H1 (cell line): ENCODE measurements around the gene TMEM39A. TPM values are rescaled to one million over a fixed set of nuclear protein-coding genes. Genes with fewer than 3 reads are reported as not detected.

Experiments used
- CTCF ChIA-PET: fragments of 300-600 bp; sonication (Branson Sonifier 250); formaldehyde crosslinking; loops from one replicate; lab custom pipeline; 2021; ENCODE audit not compliant: partially characterized antibody; lab: Charles Lee
- POLR2A ChIA-PET: fragments of 300-600 bp; sonication (Branson Sonifier 250); formaldehyde crosslinking; loops from one replicate; lab custom pipeline; 2021; ENCODE audit warnings: inconsistent platforms; ENCODE audit not compliant: partially characterized antibody; lab: Charles Lee
- DNase-seq, 2 experiments: peaks; one replicate each; pipeline versions ENCODE4 v3.0.0 to v3.0.0-alpha.2; 2010 to 2022; ENCODE audit warnings: low spot score in 2 of 2, low read depth in 1 of 2, mixed read lengths in 1 of 2
- FAIRE-seq: peaks from 2 replicates; lab custom pipeline; 2011; peaks lifted over from hg19 to GRCh38; lab: Jason Lieb, UNC
- H2AFZ ChIP-seq: 2 replicates; pipeline ENCODE4 v1.8.1; 2012; ENCODE audit warnings: low read length, inconsistent platforms
- H2AK5ac ChIP-seq: 2 replicates; pipeline ENCODE4 v1.6.1; 2013; ENCODE audit warnings: low read depth, low read length
- H2BK120ac ChIP-seq: replicated peaks from 2 replicates; pipeline ENCODE3; 2013; ENCODE audit warnings: low read depth, low read length, inconsistent platforms
- H2BK12ac ChIP-seq: 2 replicates; pipeline ENCODE4 v1.6.1; 2013; ENCODE audit warnings: low read depth, low read length
- H2BK15ac ChIP-seq: 2 replicates; pipeline ENCODE4 v1.6.1; 2013; ENCODE audit warnings: low read length
- H2BK20ac ChIP-seq: 2 replicates; pipeline ENCODE4 v1.6.1; 2013; ENCODE audit warnings: low read length
- H2BK5ac ChIP-seq: 2 replicates; pipeline ENCODE4 v1.6.1; 2013; ENCODE audit warnings: low read depth, low read length
- H3K14ac ChIP-seq: 2 replicates; pipeline ENCODE4 v1.6.1; 2013; ENCODE audit warnings: inconsistent platforms; ENCODE audit not compliant: insufficient read length
- H3K18ac ChIP-seq: 2 replicates; pipeline ENCODE4 v1.6.1; 2013; ENCODE audit warnings: low read length; ENCODE audit errors: extremely low read depth
- H3K23ac ChIP-seq: 2 replicates; pipeline ENCODE4 v1.6.1; 2013; ENCODE audit warnings: inconsistent platforms; ENCODE audit not compliant: insufficient read length
- H3K23me2 ChIP-seq: 2 replicates; pipeline ENCODE4 v1.6.1; 2013; ENCODE audit warnings: low read depth, low read length
- H3K27ac ChIP-seq: 2 replicates; pipeline ENCODE4 v1.6.1; 2011; ENCODE audit warnings: low read depth, low read length, inconsistent platforms
- H3K27me3 ChIP-seq, 4 experiments: replicated peaks in 1 of 4; 1 replicate in 1 of 4; 2 replicates in 3 of 4; pipeline versions ENCODE4 v1.6.1 to v1.8.1; 2011 to 2013; ENCODE audit warnings: low read length in 3 of 4, mild to moderate bottlenecking in 3 of 4, inconsistent platforms in 2 of 4, mixed read lengths in 2 of 4, moderate library complexity in 1 of 4; ENCODE audit not compliant: control insufficient read depth in 3 of 4, insufficient read depth in 3 of 4; ENCODE audit errors: extremely low read depth in 1 of 4
- H3K36me3 ChIP-seq, 4 experiments: 2 replicates each; pipeline versions ENCODE4 v1.6.1 to v1.8.1; 2011 to 2013; ENCODE audit warnings: mild to moderate bottlenecking in 4 of 4, low read length in 3 of 4, moderate library complexity in 2 of 4, control low read depth in 1 of 4, inconsistent platforms in 1 of 4; ENCODE audit not compliant: insufficient read depth in 4 of 4, control insufficient read depth in 2 of 4
- H3K4ac ChIP-seq: replicated peaks from 2 replicates; pipeline ENCODE3; 2013; ENCODE audit warnings: low read length, low read depth, mixed read lengths, inconsistent platforms; ENCODE audit not compliant: insufficient read length
- H3K4me1 ChIP-seq, 4 experiments: replicated peaks in 1 of 4; 1 replicate in 1 of 4; 2 replicates in 3 of 4; pipeline versions ENCODE4 v1.6.1 to v1.8.1; 2011 to 2013; ENCODE audit warnings: low read length in 3 of 4, inconsistent platforms in 2 of 4, mixed read lengths in 1 of 4; ENCODE audit not compliant: insufficient read depth in 4 of 4, control insufficient read depth in 3 of 4
- H3K4me2 ChIP-seq, 2 experiments: 2 replicates each; pipeline versions ENCODE4 v1.6.1 to v1.8.1; 2011 to 2013; ENCODE audit warnings: low read depth in 2 of 2, low read length in 2 of 2, control low read depth in 1 of 2, inconsistent platforms in 1 of 2, mild to moderate bottlenecking in 1 of 2; ENCODE audit not compliant: insufficient read depth in 1 of 2
- H3K4me3 ChIP-seq, 4 experiments: fragments of 200-600, 300-600 bp in 1 of 4; sonication (generic), shearing (Covaris generic), sonication (Bioruptor Twin) in 1 of 4; 2 replicates each; pipeline versions ENCODE4 v1.5.1 to v1.8.1; 2011 to 2016; ENCODE audit warnings: low read length in 4 of 4, low read depth in 3 of 4, control low read depth in 2 of 4, inconsistent platforms in 2 of 4, mild to moderate bottlenecking in 2 of 4, mixed read lengths in 1 of 4, moderate library complexity in 1 of 4; ENCODE audit not compliant: insufficient read depth in 2 of 4; ENCODE audit errors: extremely low read depth in 1 of 4
- H3K56ac ChIP-seq: replicated peaks from 2 replicates; pipeline ENCODE3; 2013; ENCODE audit warnings: low read depth, mild to moderate bottlenecking, mixed read lengths, low read length, inconsistent platforms; ENCODE audit not compliant: insufficient read length
- H3K79me1 ChIP-seq: 2 replicates; pipeline ENCODE4 v1.6.1; 2013; ENCODE audit warnings: low read depth, low read length, control low read depth
- H3K79me2 ChIP-seq, 2 experiments: 2 replicates each; pipeline versions ENCODE4 v1.6.1 to v1.8.1; 2012 to 2013; ENCODE audit warnings: low read length in 2 of 2, mild to moderate bottlenecking in 2 of 2, inconsistent platforms in 1 of 2; ENCODE audit not compliant: insufficient read depth in 2 of 2, control insufficient read depth in 1 of 2
- H3K9ac ChIP-seq, 4 experiments: replicated peaks in 1 of 4; 1 replicate in 1 of 4; 2 replicates in 3 of 4; pipeline versions ENCODE4 v1.6.1 to v1.8.1; 2011 to 2013; ENCODE audit warnings: low read depth in 3 of 4, low read length in 3 of 4, control low read depth in 2 of 4, mild to moderate bottlenecking in 2 of 4, moderate library complexity in 2 of 4, inconsistent platforms in 1 of 4; ENCODE audit errors: extremely low read depth in 1 of 4
- H3K9me3 ChIP-seq, 2 experiments: 2 replicates each; pipeline versions ENCODE4 v1.6.1 to v1.8.1; 2012 to 2013; ENCODE audit warnings: mild to moderate bottlenecking in 2 of 2, moderate library complexity in 2 of 2, control low read depth in 1 of 2, inconsistent platforms in 1 of 2, low read depth in 1 of 2, low read length in 1 of 2, mixed read lengths in 1 of 2; ENCODE audit not compliant: insufficient read depth in 2 of 2
- H4K20me1 ChIP-seq, 2 experiments: replicated peaks in 1 of 2; 2 replicates each; pipeline versions ENCODE3 to v1.8.1; 2011 to 2013; ENCODE audit warnings: inconsistent platforms in 2 of 2, low read length in 2 of 2, mild to moderate bottlenecking in 1 of 2; ENCODE audit not compliant: insufficient read depth in 2 of 2, control insufficient read depth in 1 of 2
- H4K5ac ChIP-seq: 2 replicates; pipeline ENCODE4 v1.6.1; 2013; ENCODE audit warnings: low read length, low read depth, mixed read lengths, inconsistent platforms; ENCODE audit not compliant: insufficient read length
- H4K8ac ChIP-seq: 2 replicates; pipeline ENCODE4 v1.8.0; 2013; ENCODE audit warnings: mild to moderate bottlenecking, moderate library complexity, low read length, inconsistent platforms; ENCODE audit not compliant: insufficient read depth; ENCODE audit errors: extremely low read depth
- H4K91ac ChIP-seq: replicated peaks from 2 replicates; pipeline ENCODE3; 2013; ENCODE audit warnings: low read length, mixed read lengths, inconsistent platforms; ENCODE audit not compliant: insufficient read length
- EZH2 ChIP-seq: fragments of 200-600 bp; sonication (generic); IDR thresholded peaks from 2 replicates; pipeline ENCODE4 v1.7.1; 2012; ENCODE audit warnings: low read depth, mild to moderate bottlenecking, moderate library complexity, low read length, inconsistent platforms; ENCODE audit not compliant: severe bottlenecking
- NANOG ChIP-seq: IDR thresholded peaks from 2 replicates; pipeline ENCODE4 v1.6.1; 2011; ENCODE audit warnings: low read length, low read depth, mild to moderate bottlenecking, inconsistent platforms; ENCODE audit not compliant: insufficient read depth, poor library complexity, severe bottlenecking
- POLR2A ChIP-seq, 2 experiments: IDR thresholded peaks; 1 replicate in 1 of 2; 2 replicates in 1 of 2; pipeline ENCODE4 v1.6.1; 2011; ENCODE audit warnings: low read depth in 2 of 2, low read length in 2 of 2, mild to moderate bottlenecking in 2 of 2; ENCODE audit errors: control extremely low read depth in 1 of 2
- SP2 ChIP-seq: IDR thresholded peaks from 2 replicates; pipeline ENCODE4 v1.6.1; 2012; ENCODE audit warnings: mild to moderate bottlenecking, low read length, inconsistent platforms
- WGBS, 2 experiments: shearing (Covaris generic) in 1 of 2; methylation state at CpG; one replicate each; pipeline versions ENCODE4 v1.1.6 to v1.1.7; 2013 to 2015; ENCODE audit warnings: low lambda C conversion rate in 2 of 2, mixed read lengths in 2 of 2, inconsistent platforms in 1 of 2, low coverage in 1 of 2, missing lambda C conversion rate in 1 of 2; ENCODE audit not compliant: insufficient replicate concordance in 2 of 2, insufficient coverage in 1 of 2, insufficient read length in 1 of 2; ENCODE audit errors: extremely low coverage in 1 of 2, missing lambda C conversion rate in 1 of 2; 5-methylcytosine and 5-hydroxymethylcytosine counted together
- polyA plus RNA-seq, 7 experiments: library from polyadenylated mRNA; depleted of rRNA in 3 of 7; stranded (reverse) in 5 of 7; unstranded in 2 of 7; fragments of >200 nt in 5 of 7; fragments of 200-250 nt in 2 of 7; gene quantifications; 1 replicate in 5 of 7; 2 replicates in 1 of 7; 4 replicates in 1 of 7; pipeline versions ENCODE4 v1.2.1 to v1.2.3, GENCODE V29; 2011 to 2013; ENCODE audit warnings: missing spikeins in 2 of 7, mixed read lengths in 2 of 7
- total RNA-seq: library from RNA; stranded (reverse); fragmentation: NEBNext Ultra II Directional; extraction: Animal tissue kit (Norgen Biotek cat#: 25700); gene quantifications from 2 replicates; pipeline ENCODE4 v1.2.1, GENCODE V29; 2021

TMEM39A gene
- total and polyA plus RNA-seq, 2 of the 8 experiments (the other 6 are each of a cell fraction or from before 2014, with no cell fraction given) = 26.8 to 36.1 TPM

DNA sequence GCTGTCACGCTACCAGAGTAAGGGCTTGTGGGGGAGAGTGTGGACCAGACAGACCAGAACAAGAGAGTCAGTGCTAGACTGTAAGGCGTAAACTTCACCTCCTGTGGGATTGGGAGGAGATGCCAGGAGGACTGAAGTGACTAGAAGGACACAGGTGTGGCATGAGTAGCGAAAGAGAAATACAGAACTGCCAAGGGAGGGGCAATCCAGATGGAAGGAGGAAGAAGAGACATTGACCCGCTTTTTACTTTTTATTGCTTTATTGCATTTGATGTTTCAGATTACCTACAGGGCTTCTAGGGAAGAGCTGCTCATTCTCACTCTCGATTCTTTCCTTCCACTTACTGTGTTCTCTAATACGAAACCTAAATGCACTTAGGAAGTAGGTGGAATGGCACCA lies 7.5 kb upstream of the TMEM39A start:
- no peak overlapping the region for H4K91ac ChIP-seq
- no peaks in the 10 kb centered on the region for H3K9me3 ChIP-seq
- WGBS, 2 experiments = 83% methylated on average over 6 of the region's 6 CpGs; no CpG with 5 or more reads in 1 of the 2 experiments
- no peak overlapping the region for H3K56ac ChIP-seq
- no peak overlapping the region for H2BK12ac ChIP-seq
- peaks cover 2 to 30% (median 8%) of the 10 kb centered on the region in 4 experiments; a peak in 5 of 8 replicates for H3K36me3 ChIP-seq
- H3K4me1 ChIP-seq = peaks cover 0 to 6% (median 1%) of the 10 kb centered on the region in 4 experiments; a peak in 2 of 7 replicates
- no peak overlapping the region for H3K4me2 ChIP-seq
- H3K27ac ChIP-seq = no peak overlapping the region
- H3K4me3 ChIP-seq = no peak overlapping the region
- ChIA-PET POLR2A (interaction anchor here (1.0 to 1.4 kb wide), 2 partner anchors 10 to 27 kb away, joined by 3 read pairs; partner anchors contain the start of gene TIMMDC1), CTCF (interaction anchor here (1.7 to 2.0 kb wide), 2 partner anchors 12 to 230 kb away, joined by 3 to 4 read pairs; no protein-coding TSS in a partner anchor)
- H3K23me2 ChIP-seq = peaks cover 8% of the 10 kb centered on the region; the same call in 1 of the 2 replicates
- TF ChIP-seq SP2 (no peak), NANOG (no peak), POLR2A (IDR thresholded peaks at IDR 0.05; ENCODE audit: control extremely low read depth in 1 of 2, low read depth in 2 of 2, low read length in 2 of 2) (no peak), EZH2 (no peak)
- TF ChIP-seq, all 59 proteins: peak for 0
- no peak overlapping the region for H2AK5ac ChIP-seq
- no peak overlapping the region for H3K23ac ChIP-seq
- H3K79me2 ChIP-seq = peaks cover 0 to 7% of the 10 kb centered on the region in 2 experiments; a peak in 2 of 4 replicates
- no peak overlapping the region for H3K4ac ChIP-seq
- H3K9ac ChIP-seq = no peak overlapping the region
- DNase-seq = no peak
- no peak overlapping the region for H2BK120ac ChIP-seq
- no peak overlapping the region for H3K18ac ChIP-seq
- H3K79me1 ChIP-seq = peaks cover 3% of the 10 kb centered on the region; the same call in 1 of the 2 replicates
- no peaks in the 10 kb centered on the region for H3K27me3 ChIP-seq
- H4K5ac ChIP-seq = no peak overlapping the region
- no peak overlapping the region for H2BK15ac ChIP-seq
- FAIRE-seq = no peak
- no peak overlapping the region for H4K8ac ChIP-seq
- H4K20me1 ChIP-seq = peaks cover 0 to 1% of the 10 kb centered on the region in 2 experiments
- no peak overlapping the region for H2BK20ac ChIP-seq
- H2AFZ ChIP-seq = no peak overlapping the region
- H2BK5ac ChIP-seq = no peak overlapping the region
- H3K14ac ChIP-seq = no peak overlapping the region
